Lower leg skin (tissue), 4 donors: ENCODE data around the gene KIT. TPM values are rescaled to one million over a fixed set of nuclear protein-coding genes. Genes with fewer than 3 reads are reported as not detected.

Experiments
- DNase-seq, 2 donors: peaks; one replicate each; pipeline ENCODE4 v3.0.0-alpha.2; 2019; ENCODE audit warnings: low spot score in 2 of 2
- H3K4me3 ChIP-seq: fragments of 200-600 bp; sonication (generic); 2 replicates; pipeline ENCODE4 v1.5.1; 2017; ENCODE audit warnings: mild to moderate bottlenecking, low read depth; ENCODE audit not compliant: poor library complexity, severe bottlenecking
- POLR2A ChIP-seq, 2 donors: fragments of 450-650 bp; IDR thresholded peaks; one replicate each; pipeline ENCODE4 v1.6.1; 2016 to 2017; ENCODE audit warnings: antibody characterized with exemption in 2 of 2, mild to moderate bottlenecking in 1 of 2, moderate library complexity in 1 of 2
- WGBS, 2 donors: methylation state at CpG; one replicate each; pipeline ENCODE4 v1.1.5; 2018; 5-methylcytosine and 5-hydroxymethylcytosine counted together
- intact Hi-C: fragments of 100-400 bp; cut with DNase I; formaldehyde crosslinking; loops from one replicate; pipeline ENCODE4 v1.15.0; 2023; ENCODE audit warnings: low total_unique reads
- total RNA-seq, 4 donors: library from RNA; depleted of rRNA; stranded (reverse); fragments of >200 nt; gene quantifications; one replicate each; pipeline ENCODE4 v1.1.0, GENCODE V29; 2016
- TF ChIP-seq, protein P1 (sequence below), 3 donors: fragments of 450-650 bp; IDR thresholded peaks; one replicate each; pipeline ENCODE4 v1.5.1; 2016; ENCODE audit warnings: antibody characterized with exemption in 3 of 3, mild to moderate bottlenecking in 3 of 3, moderate library complexity in 2 of 3

The KIT gene
- total RNA-seq, 4 donors from 2014 or later, result 26.1 to 54.7 (median 36.2) TPM

DNA sequence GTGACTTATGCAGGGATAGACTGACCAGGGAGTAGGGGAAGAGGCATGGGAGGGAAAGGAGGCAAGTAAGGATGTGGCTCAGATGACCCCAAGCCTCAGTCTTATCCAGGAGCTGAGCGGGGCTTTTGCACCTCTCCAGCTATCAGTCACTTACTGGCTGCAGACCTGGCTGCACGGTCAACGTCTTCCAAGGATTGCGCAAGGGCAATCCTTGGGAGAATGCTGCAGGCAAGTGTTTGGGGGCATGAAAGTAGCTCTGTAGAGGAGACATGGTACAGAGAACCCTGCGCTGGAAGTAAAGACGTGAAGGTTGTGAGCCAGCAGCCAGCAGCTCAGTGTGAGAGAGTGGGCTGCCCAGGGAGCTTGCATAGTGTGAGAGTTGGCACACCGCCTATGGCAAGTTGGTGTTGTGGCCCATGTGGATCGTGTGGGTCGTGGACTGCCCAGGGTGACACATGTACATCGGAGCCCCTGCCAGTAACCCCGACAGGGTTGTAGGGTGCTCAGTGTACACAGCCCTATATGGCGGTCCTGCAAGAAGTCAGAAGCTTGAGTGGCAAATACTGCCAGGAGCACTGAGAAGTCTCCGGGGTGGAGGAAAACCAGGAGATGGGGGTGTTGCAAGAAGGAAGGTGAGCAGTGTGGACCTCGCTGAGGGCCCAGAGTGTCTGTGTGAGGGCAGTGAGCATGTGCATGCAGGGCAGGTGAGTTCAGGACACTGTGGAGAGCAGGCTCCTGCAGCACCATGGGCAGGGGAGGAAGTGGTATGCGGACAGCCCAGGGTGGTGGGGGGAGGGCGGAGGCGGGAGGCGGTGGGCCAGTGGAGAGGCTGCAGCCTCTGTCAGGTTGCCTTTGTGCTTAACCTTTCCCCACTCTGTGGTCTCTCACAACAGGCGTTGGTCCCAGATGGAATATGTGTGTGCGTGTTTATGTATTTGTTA lies 50.9 kb downstream of the KIT start:
- no peak for TF ChIP-seq POLR2A (IDR thresholded peaks at IDR 0.05)
- TF ChIP-seq, protein P1, sequence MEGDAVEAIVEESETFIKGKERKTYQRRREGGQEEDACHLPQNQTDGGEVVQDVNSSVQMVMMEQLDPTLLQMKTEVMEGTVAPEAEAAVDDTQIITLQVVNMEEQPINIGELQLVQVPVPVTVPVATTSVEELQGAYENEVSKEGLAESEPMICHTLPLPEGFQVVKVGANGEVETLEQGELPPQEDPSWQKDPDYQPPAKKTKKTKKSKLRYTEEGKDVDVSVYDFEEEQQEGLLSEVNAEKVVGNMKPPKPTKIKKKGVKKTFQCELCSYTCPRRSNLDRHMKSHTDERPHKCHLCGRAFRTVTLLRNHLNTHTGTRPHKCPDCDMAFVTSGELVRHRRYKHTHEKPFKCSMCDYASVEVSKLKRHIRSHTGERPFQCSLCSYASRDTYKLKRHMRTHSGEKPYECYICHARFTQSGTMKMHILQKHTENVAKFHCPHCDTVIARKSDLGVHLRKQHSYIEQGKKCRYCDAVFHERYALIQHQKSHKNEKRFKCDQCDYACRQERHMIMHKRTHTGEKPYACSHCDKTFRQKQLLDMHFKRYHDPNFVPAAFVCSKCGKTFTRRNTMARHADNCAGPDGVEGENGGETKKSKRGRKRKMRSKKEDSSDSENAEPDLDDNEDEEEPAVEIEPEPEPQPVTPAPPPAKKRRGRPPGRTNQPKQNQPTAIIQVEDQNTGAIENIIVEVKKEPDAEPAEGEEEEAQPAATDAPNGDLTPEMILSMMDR (IDR thresholded peaks at IDR 0.05), result no peak
- intact Hi-C loops, result no loop called here
- 87 to 88% methylated on average over 19 of the region's 20 CpGs for WGBS, 2 donors
- no peak overlapping the region for H3K4me3 ChIP-seq
- DNase-seq, result no peak

DNA sequence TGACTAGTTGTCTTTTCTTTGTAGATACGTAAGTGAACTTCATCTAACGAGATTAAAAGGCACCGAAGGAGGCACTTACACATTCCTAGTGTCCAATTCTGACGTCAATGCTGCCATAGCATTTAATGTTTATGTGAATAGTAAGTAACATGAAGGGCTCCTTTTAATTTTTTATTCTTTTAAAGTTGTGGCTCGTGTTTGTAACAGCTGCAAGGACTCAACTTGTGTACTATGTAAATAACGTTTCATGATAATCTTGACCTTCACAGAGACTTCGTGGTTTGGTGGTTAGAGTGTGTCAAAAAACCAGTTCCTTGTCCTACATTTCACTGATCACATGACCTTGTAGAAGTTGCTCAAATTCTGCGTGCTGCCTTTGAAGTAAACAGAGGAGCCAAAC lies 51.6 kb downstream of the KIT start:
- no peak for DNase-seq
- 72 to 85% methylated on average over 8 of the region's 8 CpGs for WGBS, 2 donors
- no peak overlapping the region for H3K4me3 ChIP-seq
- intact Hi-C loops, result no loop called here
- no peak for TF ChIP-seq POLR2A (IDR thresholded peaks at IDR 0.05)
- TF ChIP-seq, protein P1 (IDR thresholded peaks at IDR 0.05), result no peak

DNA sequence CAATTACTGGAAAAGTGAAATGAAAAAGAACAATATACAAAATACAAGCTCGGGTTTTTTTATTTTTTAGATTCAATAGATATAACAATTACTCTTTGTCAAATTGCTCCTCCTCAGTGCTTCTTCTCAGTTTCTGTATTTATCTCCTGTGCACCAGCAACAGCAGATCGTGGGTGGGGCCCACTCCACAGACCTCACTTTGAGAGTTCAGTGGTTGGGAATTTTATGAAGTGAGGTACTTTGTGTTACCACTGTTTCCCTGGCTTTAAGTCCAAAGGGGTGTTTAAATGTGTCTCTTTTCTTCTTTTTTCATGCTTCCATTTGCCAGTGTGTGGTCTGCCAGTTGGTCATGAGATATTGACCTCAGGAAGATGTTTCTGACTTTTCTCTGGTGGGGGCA lies 54.4 kb downstream of the KIT start:
- intact Hi-C loops, result no loop called here
- no peak for DNase-seq
- no peak overlapping the region for H3K4me3 ChIP-seq
- 69 to 78% methylated on average over 2 of the region's 2 CpGs for WGBS, 2 donors
- TF ChIP-seq POLR2A (IDR thresholded peaks at IDR 0.05), result no peak
- TF ChIP-seq, protein P1 (IDR thresholded peaks at IDR 0.05), result no peak

DNA sequence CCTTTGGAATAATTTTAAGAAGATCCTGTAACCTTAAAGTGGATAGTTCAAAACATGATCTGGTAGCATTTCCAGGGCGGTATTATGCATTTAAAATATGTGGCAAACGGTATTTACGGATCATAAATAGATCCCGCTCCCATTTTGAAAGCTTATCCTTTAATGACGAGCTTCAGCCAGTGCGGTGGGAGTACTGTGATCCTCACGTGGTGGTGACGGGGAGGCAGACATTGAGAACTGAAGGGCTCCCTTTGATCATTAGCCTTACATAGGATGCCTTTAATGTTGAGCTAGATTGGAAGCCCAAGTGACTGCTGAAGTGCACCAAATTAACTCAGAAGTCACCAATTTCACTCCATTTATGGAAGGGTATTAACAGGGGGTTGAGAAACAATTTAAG lies 56.9 kb downstream of the KIT start:
- DNase-seq, result no peak
- TF ChIP-seq POLR2A (IDR thresholded peaks at IDR 0.05), result no peak
- TF ChIP-seq, protein P1 (IDR thresholded peaks at IDR 0.05), result no peak
- intact Hi-C loops, result no loop called here
- WGBS, 2 donors, result 75 to 79% methylated on average over 8 of the region's 8 CpGs
- H3K4me3 ChIP-seq, result no peak overlapping the region

DNA sequence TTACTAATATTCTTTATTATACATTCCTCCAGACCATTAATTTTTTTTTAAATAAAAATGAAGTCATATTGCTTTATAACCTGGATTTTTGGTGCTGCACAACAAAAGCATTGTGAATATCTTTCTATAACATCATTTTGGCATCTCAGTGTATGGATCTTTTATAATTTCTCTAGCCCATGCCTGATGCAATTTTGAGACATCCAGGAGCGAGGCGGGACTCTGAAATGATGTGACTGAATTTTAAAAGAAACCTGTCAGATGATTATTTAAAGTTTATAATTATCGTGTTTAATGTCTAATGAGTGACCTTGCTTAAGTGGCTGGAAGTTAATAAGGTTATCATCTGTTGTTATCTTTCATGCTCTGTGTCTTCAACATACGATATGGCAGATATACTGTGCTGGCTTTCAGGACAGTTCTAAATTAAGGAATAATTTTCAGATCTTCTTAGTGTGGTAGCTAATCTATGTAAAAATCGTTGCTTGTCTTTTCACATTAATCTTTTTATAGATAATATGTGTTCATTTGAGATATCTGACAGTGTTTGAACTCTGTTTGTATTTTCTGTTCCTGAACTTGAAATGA lies 58.8 kb downstream of the KIT start:
- H3K4me3 ChIP-seq, result no peak overlapping the region
- DNase-seq, result no peak
- no peak for TF ChIP-seq POLR2A (IDR thresholded peaks at IDR 0.05)
- TF ChIP-seq, protein P1 (IDR thresholded peaks at IDR 0.05), result no peak
- WGBS, 2 donors, result 82 to 83% methylated on average over 5 of the region's 5 CpGs
- intact Hi-C loops, result no loop called here
